ENCODE measurements around the gene MMP24OS.
"Not testable (repeated sequence)": the region's sequence is repeated elsewhere in the genome, so short reads cannot be mapped to it uniquely, and the experiment has no call there.

MMP24OS gene

GRCh38 chr20:35276408-35276807 lies 1.5 kb downstream of the MMP24OS start:
- in situ Hi-C loops (cut with MboI; ENCODE audit: low sequenced_read_pairs): no loop called here

GRCh38 chr20:35275741-35276251 lies 2.1 kb downstream of the MMP24OS start:
- in situ Hi-C loops (cut with MboI; ENCODE audit: low sequenced_read_pairs): no loop called here

GRCh38 chr20:35274172-35275092 lies 3.5 kb downstream of the MMP24OS start:
- in situ Hi-C loops (cut with MboI; ENCODE audit: low sequenced_read_pairs): no loop called here

GRCh38 chr20:35273449-35274171 lies 4.3 kb downstream of the MMP24OS start:
- in situ Hi-C loops (cut with MboI; ENCODE audit: low sequenced_read_pairs): no loop called here

GRCh38 chr20:35271904-35272303 lies 6.0 kb downstream of the MMP24OS start:
- in situ Hi-C loops (cut with MboI; ENCODE audit: low sequenced_read_pairs): no loop called here

GRCh38 chr20:35271073-35271882 lies 6.6 kb downstream of the MMP24OS start:
- in situ Hi-C loops (cut with MboI; ENCODE audit: low sequenced_read_pairs): no loop called here

- in situ Hi-C loops (cut with MboI; ENCODE audit: low sequenced_read_pairs): no loop called here
These were observed 7.7 kb downstream of the MMP24OS start for GRCh38 chr20:35270021-35270902.

- in situ Hi-C loops (cut with MboI; ENCODE audit: low sequenced_read_pairs): no loop called here
These were observed 8.7 kb downstream of the MMP24OS start for GRCh38 chr20:35269055-35269781.

GRCh38 chr20:35267092-35267491 lies 10.8 kb downstream of the MMP24OS start:
- in situ Hi-C loops (cut with MboI; ENCODE audit: low sequenced_read_pairs): no loop called here

- in situ Hi-C loops (cut with MboI; ENCODE audit: low sequenced_read_pairs): no loop called here
These were observed 13.2 kb downstream of the MMP24OS start for GRCh38 chr20:35264755-35265154.

GRCh38 chr20:35263532-35264341 lies 14.2 kb downstream of the MMP24OS start:
- in situ Hi-C loops (cut with MboI; ENCODE audit: low sequenced_read_pairs): no loop called here

- in situ Hi-C loops (cut with MboI; ENCODE audit: low sequenced_read_pairs): not testable (repeated sequence)
These were observed 15.0 kb downstream of the MMP24OS start for GRCh38 chr20:35262731-35263531.

GRCh38 chr20:35262321-35262720 lies 15.6 kb downstream of the MMP24OS start:
- in situ Hi-C loops (cut with MboI; ENCODE audit: low sequenced_read_pairs): not testable (repeated sequence)

- in situ Hi-C loops (cut with MboI; ENCODE audit: low sequenced_read_pairs): no loop called here
These were observed 17.5 kb downstream of the MMP24OS start for GRCh38 chr20:35260426-35260825.

GRCh38 chr20:35257175-35257909 lies 20.6 kb downstream of the MMP24OS start:
- in situ Hi-C loops (cut with MboI; ENCODE audit: low sequenced_read_pairs): no loop called here

GRCh38 chr20:35254448-35254999 lies 23.4 kb downstream of the MMP24OS start:
- in situ Hi-C loops (cut with MboI; ENCODE audit: low sequenced_read_pairs): no loop called here

GRCh38 chr20:35253010-35253409 lies 24.9 kb downstream of the MMP24OS start:
- in situ Hi-C loops (cut with MboI; ENCODE audit: low sequenced_read_pairs): no loop called here
